ENCODE measurements around the gene PAQR5. TPM values are rescaled to one million over a fixed set of nuclear protein-coding genes. Genes with fewer than 3 reads are reported as not detected.
"Not testable (repeated sequence)": the region's sequence is repeated elsewhere in the genome, so short reads cannot be mapped to it uniquely, and the experiment has no call there.

PAQR5 gene
- total RNA-seq, 1 experiment from 2014 or later, result 34.0 TPM

GRCh38 chr15:69382176-69382575, 83.5 kb downstream of the PAQR5 start:
- RAD21 ChIA-PET (ENCODE audit: low non-redundant PET in 1 of 2, low total read pairs in 2 of 2, uncharacterized antibody in 2 of 2, unreplicated experiment in 2 of 2); H3K4me1 ChIP-seq (ENCODE audit: control insufficient read depth in 1 of 2, insufficient read depth in 2 of 2, low read length in 2 of 2); H3K27me3 ChIP-seq (ENCODE audit: insufficient read depth, low read length); H3K4me3 ChIP-seq (replicated peaks in 1 of 2; ENCODE audit: low read depth in 1 of 2, low read length in 2 of 2); H3K9me2 ChIP-seq (ENCODE audit: insufficient read depth); H3K36me3 ChIP-seq (ENCODE audit: control insufficient read depth in 1 of 2, insufficient read depth in 2 of 2, low read length in 2 of 2); intact Hi-C loops (cut with micrococcal nuclease); H3K4me2 ChIP-seq (ENCODE audit: low read length); H3K9me3 ChIP-seq (ENCODE audit: control insufficient read depth in 1 of 2, insufficient read depth in 1 of 2, low read depth in 1 of 2, low read length in 2 of 2); H3K27ac ChIP-seq (ENCODE audit: low read depth, low read length); H4K20me1 ChIP-seq (ENCODE audit: insufficient read depth); ATAC-seq; CTCF ChIA-PET; H3K79me2 ChIP-seq (ENCODE audit: insufficient read depth, low read length); H3K9ac ChIP-seq (ENCODE audit: low read length); POLR2A ChIA-PET; BruUV-seq (replicated peaks); H2AFZ ChIP-seq (ENCODE audit: low read depth, low read length, poor library complexity, severe bottlenecking); DNase-seq (ENCODE audit: low read depth, low spot score): not testable (repeated sequence)

GRCh38 chr15:69384066-69384465, 85.4 kb downstream of the PAQR5 start:
- POLR2A ChIA-PET; H4K20me1 ChIP-seq (ENCODE audit: insufficient read depth); H3K9me3 ChIP-seq (ENCODE audit: control insufficient read depth in 1 of 2, insufficient read depth in 1 of 2, low read depth in 1 of 2, low read length in 2 of 2); DNase-seq (ENCODE audit: low read depth, low spot score); RAD21 ChIA-PET (ENCODE audit: low non-redundant PET in 1 of 2, low total read pairs in 2 of 2, uncharacterized antibody in 2 of 2, unreplicated experiment in 2 of 2); intact Hi-C loops (cut with micrococcal nuclease); CTCF ChIA-PET; H3K4me1 ChIP-seq (ENCODE audit: control insufficient read depth in 1 of 2, insufficient read depth in 2 of 2, low read length in 2 of 2); H3K79me2 ChIP-seq (ENCODE audit: insufficient read depth, low read length); H3K36me3 ChIP-seq (ENCODE audit: control insufficient read depth in 1 of 2, insufficient read depth in 2 of 2, low read length in 2 of 2); H2AFZ ChIP-seq (ENCODE audit: low read depth, low read length, poor library complexity, severe bottlenecking); H3K27ac ChIP-seq (ENCODE audit: low read depth, low read length); H3K4me2 ChIP-seq (ENCODE audit: low read length); H3K9me2 ChIP-seq (ENCODE audit: insufficient read depth); H3K4me3 ChIP-seq (replicated peaks in 1 of 2; ENCODE audit: low read depth in 1 of 2, low read length in 2 of 2); ATAC-seq; BruUV-seq (replicated peaks); H3K27me3 ChIP-seq (ENCODE audit: insufficient read depth, low read length); H3K9ac ChIP-seq (ENCODE audit: low read length): not testable (repeated sequence)

- no peaks in the 10 kb centered on the region for H3K79me2 ChIP-seq (ENCODE audit: insufficient read depth, low read length)
- H3K4me3 ChIP-seq (replicated peaks in 1 of 2; ENCODE audit: low read depth in 1 of 2, low read length in 2 of 2), result no peak overlapping the region
- TF ChIP-seq YY1 (IDR thresholded peaks at IDR 0.05; ENCODE audit: extremely low read depth, insufficient replicate concordance, low read depth, low read length), result no peak
- no peak for TF ChIP-seq MAX (IDR thresholded peaks at IDR 0.05)
- no peak for TF ChIP-seq EGR1 (IDR thresholded peaks at IDR 0.05; ENCODE audit: low read depth)
- no peak for TF ChIP-seq CBX3 (IDR thresholded peaks at IDR 0.05; ENCODE audit: low read depth)
- TF ChIP-seq FOSL1 (IDR thresholded peaks at IDR 0.05; ENCODE audit: low read depth), result no peak
- TF ChIP-seq SIN3A (IDR thresholded peaks at IDR 0.05; ENCODE audit: low read depth), result no peak
- TF ChIP-seq SP1 (IDR thresholded peaks at IDR 0.05; ENCODE audit: low read depth), result no peak
- TF ChIP-seq SRF (IDR thresholded peaks at IDR 0.05; ENCODE audit: low read depth), result no peak
- no peak for TF ChIP-seq CEBPB (IDR thresholded peaks at IDR 0.05; ENCODE audit: low read depth)
- no peak for TF ChIP-seq TCF7L2 (IDR thresholded peaks at IDR 0.05; ENCODE audit: borderline replicate concordance, extremely low read depth, insufficient read depth, insufficient read length)
- TF ChIP-seq, protein P1, sequence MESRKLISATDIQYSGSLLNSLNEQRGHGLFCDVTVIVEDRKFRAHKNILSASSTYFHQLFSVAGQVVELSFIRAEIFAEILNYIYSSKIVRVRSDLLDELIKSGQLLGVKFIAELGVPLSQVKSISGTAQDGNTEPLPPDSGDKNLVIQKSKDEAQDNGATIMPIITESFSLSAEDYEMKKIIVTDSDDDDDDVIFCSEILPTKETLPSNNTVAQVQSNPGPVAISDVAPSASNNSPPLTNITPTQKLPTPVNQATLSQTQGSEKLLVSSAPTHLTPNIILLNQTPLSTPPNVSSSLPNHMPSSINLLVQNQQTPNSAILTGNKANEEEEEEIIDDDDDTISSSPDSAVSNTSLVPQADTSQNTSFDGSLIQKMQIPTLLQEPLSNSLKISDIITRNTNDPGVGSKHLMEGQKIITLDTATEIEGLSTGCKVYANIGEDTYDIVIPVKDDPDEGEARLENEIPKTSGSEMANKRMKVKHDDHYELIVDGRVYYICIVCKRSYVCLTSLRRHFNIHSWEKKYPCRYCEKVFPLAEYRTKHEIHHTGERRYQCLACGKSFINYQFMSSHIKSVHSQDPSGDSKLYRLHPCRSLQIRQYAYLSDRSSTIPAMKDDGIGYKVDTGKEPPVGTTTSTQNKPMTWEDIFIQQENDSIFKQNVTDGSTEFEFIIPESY (IDR thresholded peaks at IDR 0.05; ENCODE audit: extremely low read depth, insufficient replicate concordance, low read length), result no peak
- no peak for TF ChIP-seq POLR2A (IDR thresholded peaks at IDR 0.05; ENCODE audit: borderline replicate concordance, extremely low read depth, insufficient read depth, insufficient read length)
- H3K9me2 ChIP-seq (ENCODE audit: insufficient read depth), result no peaks in the 10 kb centered on the region
- intact Hi-C loops (cut with micrococcal nuclease), result no loop called here
- no peaks in the 10 kb centered on the region for H3K27me3 ChIP-seq (ENCODE audit: insufficient read depth, low read length)
- no peak overlapping the region for H2AFZ ChIP-seq (ENCODE audit: low read depth, low read length, poor library complexity, severe bottlenecking)
- H3K27ac ChIP-seq (ENCODE audit: low read depth, low read length), result no peak overlapping the region
- H4K20me1 ChIP-seq (ENCODE audit: insufficient read depth), result no peaks in the 10 kb centered on the region
- RAD21 ChIA-PET (ENCODE audit: low non-redundant PET in 1 of 2, low total read pairs in 2 of 2, uncharacterized antibody in 2 of 2, unreplicated experiment in 2 of 2), result no interaction called here
- CTCF ChIA-PET, result no interaction called here
- H3K9ac ChIP-seq (ENCODE audit: low read length), result no peak overlapping the region
- DNase-seq (ENCODE audit: low read depth, low spot score) (no peak), ATAC-seq (no peak)
- H3K4me1 ChIP-seq (ENCODE audit: control insufficient read depth in 1 of 2, insufficient read depth in 2 of 2, low read length in 2 of 2), result peaks cover 8% of the 10 kb centered on the region in 2 experiments; a peak in 3 of 4 replicates
- H3K36me3 ChIP-seq (ENCODE audit: control insufficient read depth in 1 of 2, insufficient read depth in 2 of 2, low read length in 2 of 2), result no peaks in the 10 kb centered on the region
- POLR2A ChIA-PET, result no interaction called here
- no TSS peak for BruUV-seq (replicated peaks)
- H3K4me2 ChIP-seq (ENCODE audit: low read length), result no peak overlapping the region
- no peaks in the 10 kb centered on the region for H3K9me3 ChIP-seq (ENCODE audit: control insufficient read depth in 1 of 2, insufficient read depth in 1 of 2, low read depth in 1 of 2, low read length in 2 of 2)
These were observed 86.2 kb downstream of the PAQR5 start for GRCh38 chr15:69384626-69385598.

Measured in HCT116 (cell line).